ENCODE results near the gene PAK1IP1. TPM values are rescaled to one million over a fixed set of nuclear protein-coding genes. Genes with fewer than 3 reads are reported as not detected.
"Not testable (repeated sequence)": the region's sequence is repeated elsewhere in the genome, so short reads cannot be mapped to it uniquely, and the experiment has no call there.

The PAK1IP1 gene
- total RNA-seq, 2 experiments from 2014 or later: 58.5 to 60.2 TPM

DNA sequence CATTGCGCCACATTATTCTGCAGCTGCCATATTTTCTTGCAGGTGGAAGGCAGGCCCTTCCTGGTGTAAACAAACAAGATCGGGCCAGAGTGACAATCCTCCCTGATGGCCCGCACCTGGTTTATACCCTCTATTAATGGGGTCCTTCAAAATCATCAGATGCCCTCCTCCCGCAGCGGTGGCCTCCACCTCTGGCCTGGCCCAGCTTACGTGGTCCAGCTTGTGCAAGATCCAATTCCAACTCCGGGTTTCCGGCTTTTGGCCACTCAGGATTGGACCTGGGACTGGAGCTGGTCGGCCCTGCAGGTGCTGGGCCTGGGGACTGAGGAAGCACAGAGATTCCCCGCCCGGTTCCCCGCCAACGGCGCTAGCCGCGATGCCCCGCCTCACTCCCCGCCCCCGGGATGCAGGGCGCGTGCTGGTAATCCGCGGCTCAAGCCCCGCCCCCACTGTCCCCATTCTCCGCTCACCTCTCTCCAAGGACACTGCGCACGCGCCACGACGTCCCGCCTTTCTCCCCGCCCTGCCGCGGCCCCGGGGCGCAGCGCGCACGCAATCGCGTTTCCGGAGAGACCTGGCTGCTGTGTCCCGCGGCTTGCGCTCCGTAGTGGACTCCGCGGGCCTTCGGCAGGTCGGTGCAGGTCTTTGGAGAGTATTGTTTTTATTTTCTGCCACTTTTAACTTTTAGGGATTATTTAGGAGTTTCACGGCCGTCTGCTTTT lies 52.6 kb downstream of the PAK1IP1 start, which contains the start of gene TMEM14B:
TSS of gene TMEM14B (plus strand) at position 555 of the 722 bp plus-strand sequence. CDS start 1,441 bp downstream, outside the sequence.
- peak within 1 kb of the TSS; percentile 94 for H3K27ac Mint-ChIP-seq
- H3K4me3 Mint-ChIP-seq: peak within 1 kb of the TSS; percentile 87
- no peaks in the 10 kb centered on the region for H3K9me3 Mint-ChIP-seq
- DNase-seq: peak; percentile 100
- H3K36me3 Mint-ChIP-seq: peaks cover 20% of the 10 kb centered on the region
- peaks cover 38% of the 10 kb centered on the region for H3K4me1 Mint-ChIP-seq
- no peaks in the 10 kb centered on the region for H3K27me3 Mint-ChIP-seq

DNA sequence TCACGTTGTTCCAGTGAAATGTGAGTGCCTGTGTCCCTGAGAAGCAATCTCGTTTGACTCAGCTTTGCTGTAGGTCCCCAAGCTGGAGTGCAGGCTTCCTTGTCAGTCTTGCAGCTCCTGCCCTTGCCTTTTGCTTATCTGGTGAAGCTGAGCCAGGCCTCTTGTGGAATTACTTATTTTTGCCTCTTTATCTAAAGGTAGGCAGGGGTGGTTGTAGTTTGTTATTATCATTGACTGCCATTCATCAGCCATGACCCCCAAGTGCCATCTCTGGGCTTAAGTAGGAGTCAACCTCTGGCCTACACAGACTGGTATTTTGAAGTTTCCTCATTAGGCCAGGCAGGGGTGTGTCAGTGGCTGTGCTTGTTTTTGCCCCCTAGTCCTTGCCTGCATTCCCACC lies 55.0 kb downstream of the PAK1IP1 start:
- no peaks in the 10 kb centered on the region for H3K27me3 Mint-ChIP-seq
- H3K9me3 Mint-ChIP-seq: no peaks in the 10 kb centered on the region
- H3K27ac Mint-ChIP-seq: peak overlapping the region; percentile 18
- H3K36me3 Mint-ChIP-seq: peaks cover 34% of the 10 kb centered on the region
- DNase-seq: no peak
- H3K4me1 Mint-ChIP-seq: peaks cover 48% of the 10 kb centered on the region
- no peak overlapping the region for H3K4me3 Mint-ChIP-seq

DNA sequence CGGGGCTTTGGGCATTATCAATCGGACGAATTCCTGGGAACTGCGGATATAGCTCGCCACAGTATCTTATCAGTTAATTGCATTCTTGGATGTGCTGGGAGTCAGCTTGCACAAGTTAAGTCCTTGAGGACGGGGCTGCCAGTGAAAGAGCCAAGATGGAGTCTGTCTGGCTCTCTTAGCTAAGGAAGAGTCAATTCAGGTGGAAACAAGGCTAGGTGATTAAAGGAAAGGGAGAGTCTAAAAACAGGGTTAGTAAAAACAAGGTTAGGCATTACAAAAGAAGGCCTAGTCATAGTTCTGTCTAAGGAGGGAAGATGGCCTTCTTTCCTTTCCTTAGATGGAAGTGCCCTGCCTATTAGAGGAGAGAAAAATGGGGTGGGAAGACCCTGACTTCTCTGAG lies 55.8 kb downstream of the PAK1IP1 start:
- DNase-seq: not testable (repeated sequence)

DNA sequence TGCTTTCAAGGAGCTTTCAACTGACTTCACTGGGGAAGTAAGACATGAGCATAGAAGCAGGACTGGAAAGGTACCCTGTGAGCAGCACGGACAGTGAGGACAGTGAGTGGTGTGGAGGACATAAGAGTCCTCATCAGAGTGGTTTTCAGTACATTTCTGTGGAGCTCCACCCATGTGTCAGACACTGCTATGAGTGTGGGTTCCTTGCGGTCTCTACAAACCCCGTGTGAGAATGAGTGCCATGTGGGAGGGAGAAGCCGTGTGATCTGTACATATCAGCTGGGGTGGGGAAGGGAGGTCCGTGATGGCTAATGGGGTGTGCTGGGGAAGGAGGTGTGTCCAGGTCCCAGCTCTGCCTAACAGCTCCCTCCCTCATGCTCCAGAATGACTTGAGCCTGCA lies 57.0 kb downstream of the PAK1IP1 start:
- not testable (repeated sequence) for H3K27me3 Mint-ChIP-seq, DNase-seq, H3K4me3 Mint-ChIP-seq, H3K9me3 Mint-ChIP-seq
- peaks cover 55% of the 10 kb centered on the region for H3K4me1 Mint-ChIP-seq
- peak overlapping the region; percentile 26 for H3K27ac Mint-ChIP-seq
- H3K36me3 Mint-ChIP-seq: peaks cover 51% of the 10 kb centered on the region

More for the DNA sequence above, 55.8 kb downstream of the PAK1IP1 start:
- not testable (repeated sequence) for H3K27me3 Mint-ChIP-seq, H3K4me3 Mint-ChIP-seq, H3K27ac Mint-ChIP-seq, H3K9me3 Mint-ChIP-seq
- Mint-ChIP-seq H3K36me3 (peaks cover 43% of the 10 kb centered on the region), H3K4me1 (peaks cover 52% of the 10 kb centered on the region)

DNA sequence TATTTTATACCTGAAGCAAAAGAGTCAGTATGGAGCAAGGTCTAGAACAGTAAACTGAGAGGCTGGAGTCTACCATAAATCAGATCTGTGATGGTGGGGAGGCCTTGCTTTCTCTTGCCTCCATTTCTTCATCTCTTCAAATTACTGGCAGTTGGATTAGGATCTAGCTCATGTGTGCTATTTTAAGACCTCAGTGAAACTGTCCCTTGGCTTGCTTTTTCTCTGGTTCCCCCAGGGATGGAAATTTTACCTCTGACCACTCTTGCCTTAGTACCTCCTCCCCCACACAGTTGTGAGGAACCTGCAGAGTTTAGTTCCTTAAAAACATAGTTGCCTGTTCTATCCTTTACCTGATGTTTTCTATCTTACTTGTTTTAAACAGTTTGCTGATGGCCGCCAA lies 61.3 kb downstream of the PAK1IP1 start:
- no peak overlapping the region for H3K4me3 Mint-ChIP-seq
- peaks cover 36% of the 10 kb centered on the region for H3K4me1 Mint-ChIP-seq
- no peaks in the 10 kb centered on the region for H3K9me3 Mint-ChIP-seq
- no peaks in the 10 kb centered on the region for H3K27me3 Mint-ChIP-seq
- H3K36me3 Mint-ChIP-seq: peaks cover 64% of the 10 kb centered on the region
- DNase-seq: no peak
- H3K27ac Mint-ChIP-seq: peak overlapping the region; percentile 41

Other genes starting within 250 kb of the PAK1IP1 start
- gene GCNT2, start 173.6 kb upstream of the PAK1IP1 start, total RNA-seq: 1 to 10 TPM; 4.1 to 4.3 TPM
- gene C6orf52, start 356 bp upstream of the PAK1IP1 start, total RNA-seq: 1 to 10 TPM; 5.7 to 6.3 TPM
- gene TMEM14C, start 28.1 kb downstream of the PAK1IP1 start, total RNA-seq: 10 to 100 TPM; 67.0 to 70.7 TPM
- gene TMEM14B, start 52.8 kb downstream of the PAK1IP1 start, total RNA-seq: 100 to 1,000 TPM; 112 to 113 TPM
- under 1 TPM; 0.47 to 0.68 TPM for gene MAK, start 143.6 kb downstream of the PAK1IP1 start, total RNA-seq
- gene GCM2, start 187.1 kb downstream of the PAK1IP1 start, total RNA-seq: not detected
- gene SYCP2L, start 192.1 kb downstream of the PAK1IP1 start, total RNA-seq: not detected